ENCODE results near the gene STK31. TPM values are rescaled to one million over a fixed set of nuclear protein-coding genes. Genes with fewer than 3 reads are reported as not detected.

STK31 gene, protein sequence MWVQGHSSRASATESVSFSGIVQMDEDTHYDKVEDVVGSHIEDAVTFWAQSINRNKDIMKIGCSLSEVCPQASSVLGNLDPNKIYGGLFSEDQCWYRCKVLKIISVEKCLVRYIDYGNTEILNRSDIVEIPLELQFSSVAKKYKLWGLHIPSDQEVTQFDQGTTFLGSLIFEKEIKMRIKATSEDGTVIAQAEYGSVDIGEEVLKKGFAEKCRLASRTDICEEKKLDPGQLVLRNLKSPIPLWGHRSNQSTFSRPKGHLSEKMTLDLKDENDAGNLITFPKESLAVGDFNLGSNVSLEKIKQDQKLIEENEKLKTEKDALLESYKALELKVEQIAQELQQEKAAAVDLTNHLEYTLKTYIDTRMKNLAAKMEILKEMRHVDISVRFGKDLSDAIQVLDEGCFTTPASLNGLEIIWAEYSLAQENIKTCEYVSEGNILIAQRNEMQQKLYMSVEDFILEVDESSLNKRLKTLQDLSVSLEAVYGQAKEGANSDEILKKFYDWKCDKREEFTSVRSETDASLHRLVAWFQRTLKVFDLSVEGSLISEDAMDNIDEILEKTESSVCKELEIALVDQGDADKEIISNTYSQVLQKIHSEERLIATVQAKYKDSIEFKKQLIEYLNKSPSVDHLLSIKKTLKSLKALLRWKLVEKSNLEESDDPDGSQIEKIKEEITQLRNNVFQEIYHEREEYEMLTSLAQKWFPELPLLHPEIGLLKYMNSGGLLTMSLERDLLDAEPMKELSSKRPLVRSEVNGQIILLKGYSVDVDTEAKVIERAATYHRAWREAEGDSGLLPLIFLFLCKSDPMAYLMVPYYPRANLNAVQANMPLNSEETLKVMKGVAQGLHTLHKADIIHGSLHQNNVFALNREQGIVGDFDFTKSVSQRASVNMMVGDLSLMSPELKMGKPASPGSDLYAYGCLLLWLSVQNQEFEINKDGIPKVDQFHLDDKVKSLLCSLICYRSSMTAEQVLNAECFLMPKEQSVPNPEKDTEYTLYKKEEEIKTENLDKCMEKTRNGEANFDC
- not detected in 2 replicates for polyA plus RNA-seq

DNA sequence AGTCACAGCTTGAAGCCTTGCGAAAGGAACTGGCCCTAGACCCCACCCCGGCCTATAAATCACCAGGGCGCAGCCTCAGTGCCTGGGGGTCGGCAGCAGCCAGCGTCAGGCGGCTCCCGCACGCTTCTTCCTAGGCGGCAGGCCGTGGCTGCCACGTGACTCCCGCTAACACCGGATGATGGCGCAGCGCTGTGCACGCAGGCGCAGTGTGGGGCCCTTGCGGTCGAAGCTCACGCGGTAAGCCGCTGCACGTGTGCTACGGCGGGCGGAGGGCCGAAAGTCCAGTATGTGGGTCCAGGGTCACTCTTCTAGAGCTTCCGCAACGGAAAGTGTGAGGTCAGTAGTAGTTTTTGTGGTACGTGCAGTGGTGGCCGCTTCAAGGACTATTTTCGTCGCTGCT is at the start of gene STK31:
STK31 (plus strand) TSS at position 220 of the 400 bp plus-strand sequence; CDS start at position 287, 67 bp downstream.

DNA sequence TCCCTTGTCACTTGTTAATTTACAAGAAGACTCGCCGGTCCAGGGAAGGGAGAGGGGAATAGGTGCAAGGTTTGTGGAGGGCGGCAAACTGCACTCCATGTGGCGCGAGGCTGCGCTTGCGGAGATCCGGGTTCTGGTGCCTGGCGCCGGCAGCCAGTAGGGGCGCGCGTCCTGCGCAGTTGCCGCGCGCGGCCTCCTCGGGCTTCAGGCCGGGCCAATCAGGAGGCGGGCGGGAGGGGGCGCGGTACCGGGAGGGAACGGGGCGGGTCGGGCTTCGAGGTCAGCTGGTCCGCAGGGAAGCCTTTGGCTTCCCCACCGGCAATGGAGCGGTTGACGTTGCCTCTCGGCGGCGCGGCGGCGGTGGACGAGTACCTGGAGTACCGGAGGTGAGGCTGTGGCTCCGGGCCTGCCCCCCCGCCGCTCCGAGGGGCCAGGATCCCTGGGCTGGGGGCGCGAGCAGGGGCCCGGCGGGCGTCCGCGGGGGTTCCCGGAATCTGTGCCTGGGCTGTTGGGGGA is 30.1 kb upstream of the STK31 start, which contains the start of gene FAM221A:
FAM221A (plus strand) TSS at position 302 of the 516 bp plus-strand sequence; CDS start at position 322, 20 bp downstream.

Other genes starting within 250 kb of the STK31 start
- gene IGF2BP3, start 239.7 kb upstream of the STK31 start, polyA plus RNA-seq: not detected in 2 replicates
- gene TRA2A, start 178.2 kb upstream of the STK31 start, polyA plus RNA-seq: 158 and 197 TPM in 2 replicates
- 21.5 and 36.6 TPM in 2 replicates for gene CCDC126, start 112.8 kb upstream of the STK31 start, polyA plus RNA-seq
- 44.1 and 56.9 TPM in 2 replicates for gene FAM221A, start 30.0 kb upstream of the STK31 start, polyA plus RNA-seq